Measurements from ENCODE around the gene RBM10. TPM values are rescaled to one million over a fixed set of nuclear protein-coding genes. Genes with fewer than 3 reads are reported as not detected.

The RBM10 gene
- total RNA-seq, 2 donors from 2014 or later = 22.1 to 32.1 TPM

DNA sequence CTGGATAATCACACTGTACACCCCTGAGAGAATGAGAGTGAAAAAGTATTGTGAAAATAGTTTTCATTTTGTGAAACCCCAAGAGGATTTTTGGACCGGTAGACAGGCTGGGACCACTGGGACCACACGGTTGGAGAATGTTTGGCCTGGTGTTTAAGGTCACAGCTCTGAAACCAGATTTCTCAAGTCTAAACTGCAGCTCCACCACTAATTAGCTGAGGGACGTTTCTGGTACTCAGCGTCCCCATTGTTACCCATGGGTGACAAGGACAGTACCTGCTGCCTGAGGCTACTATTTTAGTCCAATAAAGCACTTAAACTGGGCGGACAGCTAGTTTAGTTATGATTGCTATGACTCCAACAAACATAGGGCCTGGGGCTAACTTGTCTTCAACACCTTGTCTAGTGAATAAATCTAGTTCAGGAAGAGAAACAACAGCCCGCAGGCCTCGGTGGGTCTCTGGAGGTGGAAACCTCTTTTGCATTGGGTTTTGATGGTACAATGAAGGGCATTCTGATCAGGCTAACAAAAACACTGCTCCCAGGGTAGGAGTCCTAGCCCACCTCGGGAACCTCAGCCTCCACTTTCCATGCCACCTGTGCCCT lies 87.3 kb downstream of the RBM10 start:
- no peak for DNase-seq (ENCODE audit: low spot score)
- Histone ChIP-seq H3K4me3 (peak overlapping the region; percentile 50 to 60), H3K36me3 (peaks cover 20% of the 10 kb centered on the region), H3K9me3 (no peaks in the 10 kb centered on the region), H3K4me1 (peaks cover 0 to 7% of the 10 kb centered on the region in 2 donors), H3K27ac (peak overlapping the region; percentile 91 to 92), H3K27me3 (no peaks in the 10 kb centered on the region)
- TF ChIP-seq, protein P1, sequence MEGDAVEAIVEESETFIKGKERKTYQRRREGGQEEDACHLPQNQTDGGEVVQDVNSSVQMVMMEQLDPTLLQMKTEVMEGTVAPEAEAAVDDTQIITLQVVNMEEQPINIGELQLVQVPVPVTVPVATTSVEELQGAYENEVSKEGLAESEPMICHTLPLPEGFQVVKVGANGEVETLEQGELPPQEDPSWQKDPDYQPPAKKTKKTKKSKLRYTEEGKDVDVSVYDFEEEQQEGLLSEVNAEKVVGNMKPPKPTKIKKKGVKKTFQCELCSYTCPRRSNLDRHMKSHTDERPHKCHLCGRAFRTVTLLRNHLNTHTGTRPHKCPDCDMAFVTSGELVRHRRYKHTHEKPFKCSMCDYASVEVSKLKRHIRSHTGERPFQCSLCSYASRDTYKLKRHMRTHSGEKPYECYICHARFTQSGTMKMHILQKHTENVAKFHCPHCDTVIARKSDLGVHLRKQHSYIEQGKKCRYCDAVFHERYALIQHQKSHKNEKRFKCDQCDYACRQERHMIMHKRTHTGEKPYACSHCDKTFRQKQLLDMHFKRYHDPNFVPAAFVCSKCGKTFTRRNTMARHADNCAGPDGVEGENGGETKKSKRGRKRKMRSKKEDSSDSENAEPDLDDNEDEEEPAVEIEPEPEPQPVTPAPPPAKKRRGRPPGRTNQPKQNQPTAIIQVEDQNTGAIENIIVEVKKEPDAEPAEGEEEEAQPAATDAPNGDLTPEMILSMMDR (IDR thresholded peaks at IDR 0.05) = no peak

DNA sequence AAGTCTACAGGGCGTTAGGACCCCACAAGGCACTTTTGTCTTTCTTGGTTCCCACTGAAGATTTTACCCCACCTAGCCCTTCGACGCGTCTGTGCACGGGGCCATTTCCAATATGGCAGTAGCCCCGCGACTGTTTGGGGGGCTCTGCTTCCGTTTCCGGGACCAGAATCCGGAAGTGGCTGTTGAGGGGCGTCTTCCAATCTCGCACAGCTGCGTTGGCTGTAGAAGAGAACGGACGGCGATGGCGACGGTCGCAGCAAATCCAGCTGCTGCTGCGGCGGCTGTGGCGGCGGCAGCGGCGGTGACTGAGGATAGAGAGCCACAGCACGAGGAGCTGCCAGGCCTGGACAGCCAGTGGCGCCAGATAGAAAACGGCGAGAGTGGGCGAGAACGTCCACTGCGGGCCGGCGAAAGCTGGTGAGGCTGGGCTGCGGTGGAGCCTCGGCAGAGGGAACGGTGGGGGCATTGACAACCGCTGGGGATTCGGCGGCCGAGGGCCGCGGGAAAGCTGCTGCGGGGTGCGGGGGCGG lies 87.8 kb downstream of the RBM10 start, which contains the start of gene USP11:
Gene USP11 (plus strand): TSS at position 207 of the 530 bp plus-strand sequence. CDS start 35 bp downstream, at position 242.
- peaks cover 16% of the 10 kb centered on the region for H3K36me3 ChIP-seq
- peak within 1 kb of the TSS; percentile 50 to 60 for H3K4me3 ChIP-seq
- DNase-seq (ENCODE audit: low spot score) = no peak
- H3K9me3 ChIP-seq = no peaks in the 10 kb centered on the region
- H3K27me3 ChIP-seq = no peaks in the 10 kb centered on the region
- TF ChIP-seq, protein P1 (IDR thresholded peaks at IDR 0.05) = no peak
- H3K27ac ChIP-seq = peak within 1 kb of the TSS; percentile 91 to 92
- peaks cover 0 to 7% of the 10 kb centered on the region in 2 donors for H3K4me1 ChIP-seq

DNA sequence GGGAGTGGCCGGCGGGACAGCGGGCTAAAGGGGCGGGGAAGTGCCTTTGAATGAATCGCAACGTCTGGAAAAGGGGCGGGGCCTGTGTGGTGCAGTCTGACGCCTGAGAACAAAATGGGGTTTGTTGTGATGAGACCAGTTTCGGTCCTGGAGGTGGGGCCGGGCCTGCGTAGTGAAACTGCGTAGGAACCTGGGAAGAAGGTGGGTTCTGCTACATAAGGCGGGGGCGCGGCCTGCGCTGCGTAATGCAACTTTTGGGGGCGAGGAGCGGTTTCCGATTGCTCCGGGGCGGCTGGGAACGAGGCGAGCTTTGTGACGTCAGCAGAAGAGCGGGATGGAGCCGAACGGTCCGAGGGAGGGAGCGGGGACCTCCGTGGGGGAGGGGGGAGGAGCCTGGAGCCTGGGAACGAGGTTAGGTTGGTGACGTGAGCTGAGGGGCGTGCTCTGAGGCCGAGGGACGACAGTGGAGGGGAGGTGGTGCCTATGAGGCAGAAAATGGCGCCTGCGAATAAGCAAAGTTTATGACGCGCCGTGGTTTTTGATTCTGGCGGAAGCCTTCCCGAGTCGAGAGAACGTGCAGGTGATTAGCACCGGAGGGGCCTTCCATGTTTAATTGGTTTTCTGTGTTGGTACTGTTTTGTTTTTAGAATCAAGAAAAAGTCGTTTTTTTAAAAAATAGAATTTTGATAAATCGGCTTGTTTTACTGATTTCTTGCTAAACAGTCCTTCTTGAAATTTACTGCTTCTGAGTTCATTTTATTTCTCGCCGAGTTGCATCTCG lies 88.5 kb downstream of the RBM10 start:
- Histone ChIP-seq H3K36me3 (peaks cover 9% of the 10 kb centered on the region), H3K4me3 (peak overlapping the region; percentile 50 to 60), H3K9me3 (no peaks in the 10 kb centered on the region), H3K4me1 (peaks cover 0 to 7% of the 10 kb centered on the region in 2 donors), H3K27me3 (no peaks in the 10 kb centered on the region), H3K27ac (peak overlapping the region; percentile 91 to 92)
- TF ChIP-seq, protein P1 (IDR thresholded peaks at IDR 0.05) = no peak
- peak; percentile 98 for DNase-seq (ENCODE audit: low spot score)

DNA sequence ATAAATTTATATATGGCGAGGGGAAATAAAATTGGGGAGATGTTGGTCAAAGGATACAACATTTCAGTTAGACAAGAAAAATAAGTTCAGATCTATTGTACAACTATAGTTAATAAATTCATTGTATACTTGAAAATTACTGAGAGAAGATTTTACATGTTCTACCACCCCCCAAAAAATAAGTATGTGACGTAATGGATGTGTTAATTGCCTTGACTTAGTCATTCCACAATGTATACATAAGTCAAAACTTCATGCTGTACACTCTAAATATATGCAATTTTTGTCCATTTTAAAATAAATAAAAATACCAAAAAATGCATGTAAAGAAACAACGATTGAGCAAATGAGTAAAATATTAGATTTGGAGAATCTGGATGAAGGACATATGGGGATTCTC lies 89.6 kb downstream of the RBM10 start:
- DNase-seq (ENCODE audit: low spot score) = no peak
- peak overlapping the region; percentile 50 to 60 for H3K4me3 ChIP-seq
- peak overlapping the region; percentile 91 to 92 for H3K27ac ChIP-seq
- peaks cover 0 to 7% of the 10 kb centered on the region in 2 donors for H3K4me1 ChIP-seq
- H3K27me3 ChIP-seq = no peaks in the 10 kb centered on the region
- H3K9me3 ChIP-seq = no peaks in the 10 kb centered on the region
- TF ChIP-seq, protein P1 (IDR thresholded peaks at IDR 0.05) = no peak
- peaks cover under 1% of the 10 kb centered on the region for H3K36me3 ChIP-seq

DNA sequence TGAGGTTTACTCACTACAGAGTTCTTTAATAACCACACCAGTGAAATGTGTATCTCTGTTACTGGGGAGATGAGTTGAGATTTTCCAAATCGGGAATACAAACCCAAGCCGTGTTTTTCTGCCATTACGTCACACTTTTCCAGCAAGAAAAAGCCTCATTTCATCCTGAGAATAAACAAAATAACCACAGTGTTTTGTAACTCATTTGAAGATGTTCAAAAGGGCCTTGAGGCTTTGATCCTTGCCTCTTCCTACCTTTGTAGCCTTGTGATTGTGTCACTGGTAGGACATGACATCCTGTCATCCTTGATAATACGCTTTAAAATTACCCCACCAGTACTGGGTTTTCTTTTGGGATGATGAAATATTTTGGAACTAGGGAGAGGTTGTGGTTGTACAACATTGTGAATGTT lies 90.7 kb downstream of the RBM10 start:
- TF ChIP-seq, protein P1 (IDR thresholded peaks at IDR 0.05) = no peak
- no peak overlapping the region for H3K4me3 ChIP-seq
- H3K4me1 ChIP-seq = peaks cover 0 to 7% of the 10 kb centered on the region in 2 donors
- peak overlapping the region; percentile 33 to 91 for H3K27ac ChIP-seq
- no peak for DNase-seq (ENCODE audit: low spot score)
- H3K27me3 ChIP-seq = no peaks in the 10 kb centered on the region
- H3K36me3 ChIP-seq = peaks cover 7% of the 10 kb centered on the region
- no peaks in the 10 kb centered on the region for H3K9me3 ChIP-seq

Other genes starting within 250 kb of the RBM10 start
- gene JADE3, start 232.8 kb upstream of the RBM10 start, total RNA-seq = 1 to 10 TPM; 3.8 to 3.9 TPM
- 10 to 100 TPM in 1 of 2 donors, 1 to 10 TPM in 1; 7.3 to 14.1 TPM for gene RGN, start 66.8 kb upstream of the RBM10 start, total RNA-seq
- gene NDUFB11, start 519 bp upstream of the RBM10 start, total RNA-seq = 100 to 1,000 TPM; 113 to 120 TPM
- gene UBA1, start 48.6 kb downstream of the RBM10 start, total RNA-seq = 100 to 1,000 TPM; 102 to 136 TPM
- 100 to 1,000 TPM; 128 to 140 TPM for gene CDK16, start 73.5 kb downstream of the RBM10 start, total RNA-seq
- 10 to 100 TPM; 35.2 to 63.6 TPM for gene USP11, start 87.8 kb downstream of the RBM10 start, total RNA-seq
- under 1 TPM in 1 of 2 donors, not detected in 1; 0.19 TPM for gene ZNF157, start 225.4 kb downstream of the RBM10 start, total RNA-seq